ENCODE measurements around the gene TMEM132E.
A peak's percentile ranks its signal among the peaks of the same experiment; 100 is the strongest.
"Not testable (repeated sequence)": the region's sequence is repeated elsewhere in the genome, so short reads cannot be mapped to it uniquely, and the experiment has no call there.

TMEM132E gene, protein sequence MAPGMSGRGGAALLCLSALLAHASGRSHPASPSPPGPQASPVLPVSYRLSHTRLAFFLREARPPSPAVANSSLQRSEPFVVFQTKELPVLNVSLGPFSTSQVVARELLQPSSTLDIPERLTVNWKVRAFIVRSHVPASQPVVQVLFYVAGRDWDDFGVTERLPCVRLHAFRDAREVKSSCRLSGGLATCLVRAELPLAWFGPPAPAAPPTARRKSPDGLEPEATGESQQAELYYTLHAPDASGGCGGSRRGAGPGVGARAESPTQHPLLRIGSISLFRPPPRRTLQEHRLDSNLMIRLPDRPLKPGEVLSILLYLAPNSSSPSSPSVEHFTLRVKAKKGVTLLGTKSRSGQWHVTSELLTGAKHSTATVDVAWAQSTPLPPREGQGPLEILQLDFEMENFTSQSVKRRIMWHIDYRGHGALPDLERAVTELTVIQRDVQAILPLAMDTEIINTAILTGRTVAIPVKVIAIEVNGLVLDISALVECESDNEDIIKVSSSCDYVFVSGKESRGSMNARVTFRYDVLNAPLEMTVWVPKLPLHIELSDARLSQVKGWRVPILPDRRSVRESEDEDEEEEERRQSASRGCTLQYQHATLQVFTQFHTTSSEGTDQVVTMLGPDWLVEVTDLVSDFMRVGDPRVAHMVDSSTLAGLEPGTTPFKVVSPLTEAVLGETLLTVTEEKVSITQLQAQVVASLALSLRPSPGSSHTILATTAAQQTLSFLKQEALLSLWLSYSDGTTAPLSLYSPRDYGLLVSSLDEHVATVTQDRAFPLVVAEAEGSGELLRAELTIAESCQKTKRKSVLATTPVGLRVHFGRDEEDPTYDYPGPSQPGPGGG (N-terminal part only)

DNA sequence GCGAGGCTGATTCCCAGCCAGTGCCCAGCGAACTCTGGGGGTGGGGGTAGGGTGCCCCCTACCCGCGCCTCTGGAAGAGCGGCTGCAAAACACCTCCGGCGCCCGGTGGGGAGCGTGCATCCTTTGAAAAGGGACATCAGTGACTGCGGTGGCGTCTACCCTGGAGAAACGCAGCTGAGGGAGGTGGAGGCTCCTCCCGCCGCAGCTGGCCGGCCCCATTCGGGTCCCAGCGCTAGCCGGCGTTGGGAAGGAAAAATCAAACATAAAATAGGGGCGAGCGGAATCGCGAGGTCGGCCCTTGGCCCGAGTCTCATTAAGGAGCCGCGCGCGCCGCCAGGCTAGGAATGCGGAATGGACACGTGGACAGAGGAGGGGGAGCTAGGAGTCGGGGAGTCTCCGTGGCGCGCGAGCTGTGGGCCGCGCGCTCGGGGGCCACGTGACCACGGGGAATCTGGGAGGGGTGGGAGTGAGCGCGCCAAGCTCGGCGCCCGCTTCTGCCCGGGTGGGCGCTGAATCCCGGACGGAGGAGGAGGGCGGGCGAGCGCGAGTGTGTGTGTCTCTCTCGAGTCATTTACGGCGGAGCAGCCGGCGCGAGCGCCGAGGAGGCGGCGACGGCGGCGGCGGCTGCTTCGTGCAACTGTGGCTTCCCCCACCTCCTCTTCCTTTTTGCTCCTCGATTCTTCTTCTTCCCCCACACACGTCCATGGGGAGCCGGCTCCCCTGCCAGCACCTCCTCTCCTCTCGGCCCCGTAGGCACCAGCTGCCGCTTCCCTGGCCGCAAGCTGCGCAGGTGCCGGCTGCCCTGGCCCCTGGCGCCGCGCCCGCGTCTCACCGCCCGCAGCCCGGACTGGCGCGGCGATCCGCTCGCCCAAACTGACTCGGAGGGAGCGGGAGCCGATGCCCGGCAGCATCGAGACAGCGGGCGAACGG, at the start of gene TMEM132E:
TSS of gene TMEM132E (plus strand) at position 566 of the 930 bp plus-strand sequence. CDS start 1,495 bp downstream, outside the sequence.
- DNase-seq (ENCODE audit: low spot score), result no peak

DNA sequence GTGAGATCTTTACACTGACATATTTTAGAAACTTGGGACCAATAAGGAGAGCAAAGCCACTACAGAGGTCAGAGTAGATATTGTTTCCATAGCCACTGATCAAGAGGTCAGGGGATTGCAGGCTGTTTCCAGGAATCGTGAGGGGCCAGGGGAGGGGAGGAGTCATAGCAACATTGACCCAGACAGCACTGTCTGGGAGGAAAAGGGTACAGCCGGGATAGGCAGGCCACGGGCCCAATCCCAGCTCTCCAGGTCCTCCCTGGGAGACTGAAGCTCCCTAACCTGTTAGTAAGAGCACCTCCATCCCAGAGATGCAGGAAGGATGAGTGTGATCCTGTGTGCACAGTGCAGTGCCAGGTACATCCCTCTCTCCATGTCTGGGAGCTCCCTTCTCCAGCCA, 48.5 kb upstream of the TMEM132E start:
- DNase-seq (ENCODE audit: low spot score), result no peak

DNA sequence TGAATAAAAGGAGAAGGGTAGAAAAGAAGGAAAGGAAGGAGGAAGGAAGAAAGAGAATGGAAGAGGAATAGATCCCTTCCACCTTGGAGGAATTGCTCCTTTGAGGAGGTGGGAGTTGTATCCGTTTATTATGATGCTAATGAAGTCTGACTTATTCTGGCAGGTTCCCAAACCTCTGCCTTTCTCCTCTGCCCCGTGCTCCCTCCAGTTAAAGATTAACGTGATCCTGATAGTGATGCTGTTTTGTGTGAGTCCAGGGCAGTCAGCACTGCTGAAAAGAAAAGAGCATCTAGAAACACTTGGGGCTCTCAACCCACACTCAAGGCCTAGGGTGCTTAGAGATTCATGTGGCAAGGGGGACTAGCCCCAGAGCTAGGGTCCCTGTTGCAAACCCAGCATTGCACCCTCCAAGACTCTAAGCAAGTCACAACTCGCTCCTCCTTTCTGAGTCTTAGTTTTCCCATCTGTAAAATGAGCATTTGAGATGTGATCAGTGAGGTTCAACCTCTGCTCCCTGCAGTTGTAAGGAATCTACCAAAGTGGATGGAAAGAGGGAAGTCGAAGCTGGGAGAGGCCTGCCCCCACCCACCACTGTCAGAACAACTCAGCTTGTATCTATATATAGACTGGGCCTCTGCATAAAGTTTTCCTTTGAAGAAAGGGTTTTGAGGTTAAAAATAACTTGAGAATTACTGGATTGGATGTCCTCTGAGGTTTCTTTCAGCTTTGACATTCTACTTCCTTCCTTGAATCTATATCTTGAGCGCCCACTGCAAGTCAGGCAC, 46.9 kb upstream of the TMEM132E start:
- DNase-seq (ENCODE audit: low spot score), result no peak

DNA sequence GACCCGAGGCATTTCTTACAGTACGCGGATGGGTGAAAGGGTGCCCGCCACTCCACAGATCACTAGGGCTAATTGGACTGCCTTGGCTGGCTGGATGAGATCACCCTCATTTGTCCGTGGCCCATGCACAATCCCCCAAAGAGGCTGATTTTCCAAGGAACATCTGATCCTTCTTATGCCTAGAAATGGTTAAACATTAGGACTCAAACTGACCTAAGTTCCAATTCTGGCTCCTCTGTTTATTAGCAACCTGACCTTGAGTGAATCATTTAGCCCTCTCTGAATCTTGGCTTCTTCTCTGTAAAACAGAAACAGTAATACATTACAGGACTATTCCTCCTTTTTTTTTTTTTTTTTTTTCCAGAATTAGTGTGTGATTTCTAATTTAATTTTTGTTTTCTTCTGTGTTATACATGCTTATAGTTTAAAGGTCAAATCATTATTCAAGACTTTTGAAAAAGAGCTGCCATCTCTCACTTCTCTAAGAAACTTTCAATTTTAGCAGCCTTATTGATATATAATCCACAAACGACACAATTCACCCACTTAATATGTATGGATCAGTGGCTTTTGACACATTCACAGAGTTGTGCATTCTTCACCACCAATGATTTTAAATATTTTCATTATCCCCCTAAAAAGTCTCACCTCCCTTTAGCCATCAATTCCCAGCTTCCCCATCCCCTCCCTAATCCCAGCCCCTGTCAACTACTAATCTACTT, 45.4 kb upstream of the TMEM132E start:
- no peak for DNase-seq (ENCODE audit: low spot score)

DNA sequence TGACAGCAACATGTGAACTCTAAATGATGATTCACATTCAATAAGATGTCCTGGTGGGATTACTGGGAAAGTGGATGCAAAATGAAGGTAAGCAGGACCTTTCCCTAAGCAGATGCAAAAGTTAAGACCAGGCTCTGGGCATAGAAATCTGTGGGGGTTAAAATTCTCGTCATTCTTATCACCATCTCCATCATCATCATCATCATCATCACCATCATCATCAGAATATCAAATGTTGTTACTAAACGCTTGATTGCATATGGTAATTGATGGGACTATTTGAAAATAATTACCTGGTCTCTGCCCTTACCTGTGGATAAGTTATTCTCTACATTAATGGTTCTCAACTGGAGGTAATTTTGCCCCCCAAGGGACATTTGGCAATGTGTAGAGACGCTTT, 41.9 kb upstream of the TMEM132E start:
- DNase-seq (ENCODE audit: low spot score), result no peak

DNA sequence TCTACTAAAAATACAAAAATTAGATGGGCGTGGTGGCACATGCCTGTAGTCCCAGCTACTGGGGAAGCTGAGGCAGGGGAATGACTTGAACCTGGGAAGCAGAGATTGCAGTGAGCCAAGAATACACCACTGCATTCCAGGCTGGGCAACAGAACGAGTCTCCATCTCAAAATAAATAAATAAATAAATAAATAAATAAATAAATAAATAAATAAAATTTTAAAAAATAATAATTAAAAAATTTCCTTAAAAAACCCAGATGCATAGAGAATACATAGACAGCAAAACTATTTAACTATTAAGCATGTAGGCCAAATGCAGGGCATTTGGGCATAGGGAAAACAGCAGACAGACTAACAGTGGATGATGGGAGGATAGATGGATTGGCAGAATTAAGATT, 40.8 kb upstream of the TMEM132E start:
- DNase-seq (ENCODE audit: low spot score), result not testable (repeated sequence)

DNA sequence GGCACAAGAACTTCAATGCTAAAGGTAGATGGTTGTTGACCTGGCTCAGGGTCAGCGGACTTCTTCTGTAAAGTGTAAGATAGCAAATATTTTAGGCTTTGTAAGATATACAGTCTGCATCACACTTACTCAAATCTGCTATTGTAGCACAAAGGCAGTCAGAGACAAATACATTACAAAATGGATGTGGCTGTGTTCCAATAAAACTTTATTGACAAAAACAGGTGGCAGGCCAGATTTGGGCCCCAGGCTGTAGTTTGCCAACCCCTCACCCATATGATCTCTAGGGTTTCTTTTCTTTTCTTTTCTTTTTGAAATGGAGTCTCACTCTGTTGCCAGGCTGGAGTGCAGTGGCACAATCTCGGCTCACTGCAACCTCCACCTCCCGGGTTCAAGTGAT, 39.5 kb upstream of the TMEM132E start:
- peak; percentile 6 for DNase-seq (ENCODE audit: low spot score)

DNA sequence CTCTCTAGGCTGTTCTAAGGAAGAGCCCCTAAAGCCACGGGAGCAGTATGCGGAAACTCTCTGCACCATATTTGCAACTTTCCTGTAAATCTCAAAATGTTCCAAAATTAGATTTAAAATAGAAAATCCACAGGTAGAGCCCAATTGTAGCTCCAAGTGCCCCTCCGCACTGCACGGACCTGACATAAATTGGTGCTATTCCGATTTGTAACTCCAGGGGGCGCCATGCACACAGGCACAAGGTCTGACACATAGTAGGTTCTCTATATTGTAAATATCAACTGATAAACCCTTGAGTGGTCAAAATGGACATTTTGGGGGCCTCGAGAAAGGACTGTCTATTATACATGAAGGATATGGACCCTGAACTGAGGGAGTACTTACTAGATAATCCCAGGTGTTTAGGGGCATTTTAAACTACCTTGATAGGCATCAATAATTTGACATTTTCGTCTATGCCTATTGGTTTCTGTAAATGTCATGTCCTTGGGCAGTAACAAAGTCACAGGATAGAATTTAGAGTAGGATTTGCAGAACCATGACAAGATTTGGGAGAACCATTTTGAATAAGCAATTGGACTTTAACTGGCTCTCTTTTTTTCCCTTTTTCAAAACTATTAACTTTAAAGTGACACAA, 36.6 kb upstream of the TMEM132E start:
- DNase-seq (ENCODE audit: low spot score), result peak; percentile 53

DNA sequence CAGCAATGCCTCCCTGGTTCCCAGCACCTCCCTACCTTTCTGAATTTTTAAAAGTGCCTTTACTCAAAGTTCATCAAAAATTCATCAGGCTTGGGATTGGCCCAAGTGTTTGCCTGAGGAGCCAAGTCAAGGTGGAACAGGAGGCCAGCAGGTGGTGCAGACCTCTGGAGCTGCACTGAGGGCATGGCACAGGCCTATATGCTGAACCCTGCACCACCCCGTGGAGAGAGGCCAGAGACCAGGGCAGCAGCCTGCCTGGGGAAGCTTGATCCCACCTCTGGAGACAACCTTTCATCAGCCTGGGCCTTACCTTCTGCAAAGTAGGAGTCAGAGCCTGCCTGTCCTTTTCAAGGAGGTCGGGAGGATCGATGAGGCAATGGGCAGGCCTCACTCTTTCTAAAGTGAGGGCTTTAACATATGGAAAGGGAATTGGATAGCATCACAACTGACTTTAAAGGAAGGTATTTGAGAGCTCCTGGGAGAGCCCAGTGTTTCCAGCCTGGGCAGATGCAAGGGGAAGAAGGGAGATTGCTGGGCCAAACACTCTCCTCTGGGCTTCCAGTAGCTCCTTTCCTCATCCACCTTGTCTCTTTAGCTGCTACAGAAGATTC, 31.8 kb upstream of the TMEM132E start:
- no peak for DNase-seq (ENCODE audit: low spot score)

DNA sequence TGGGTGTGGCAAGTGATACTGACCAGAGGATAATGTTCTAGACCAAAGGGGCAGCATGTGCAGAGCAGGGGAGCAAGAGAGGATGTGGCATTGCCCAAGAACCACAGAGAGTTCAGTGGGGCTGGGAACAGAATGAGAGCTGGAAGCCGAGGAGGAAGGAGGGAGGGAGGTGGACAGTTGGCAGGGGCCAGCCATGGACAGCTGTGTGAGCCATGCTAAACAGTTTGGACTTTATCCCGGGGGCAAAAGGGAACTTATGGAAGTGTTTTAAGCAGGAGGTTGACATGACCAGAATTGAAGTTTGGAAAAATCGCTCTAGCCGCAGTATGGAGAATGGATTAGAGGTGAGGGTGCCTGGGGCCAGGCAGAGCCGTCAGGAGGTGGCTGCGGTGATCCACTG, 29.4 kb upstream of the TMEM132E start:
- DNase-seq (ENCODE audit: low spot score), result no peak

DNA sequence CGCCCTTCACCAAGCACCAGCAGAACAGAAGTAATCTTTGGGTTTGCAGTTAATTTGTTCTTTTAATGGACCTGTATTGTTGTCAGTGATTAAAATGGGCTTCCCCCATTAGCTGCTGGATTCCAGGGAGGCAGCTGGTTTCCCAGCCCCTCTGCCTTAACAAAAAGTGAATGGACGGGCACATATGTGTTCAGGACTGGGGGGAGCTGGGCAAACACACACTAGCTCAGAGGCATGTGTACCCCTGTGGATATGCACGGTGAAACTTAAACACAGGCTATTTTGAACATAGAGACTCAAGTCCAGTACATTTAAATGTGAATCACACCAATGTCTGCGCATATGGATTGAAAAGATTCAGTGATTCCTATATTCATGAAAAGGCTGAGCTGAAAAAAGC, 25.5 kb upstream of the TMEM132E start:
- DNase-seq (ENCODE audit: low spot score), result no peak

DNA sequence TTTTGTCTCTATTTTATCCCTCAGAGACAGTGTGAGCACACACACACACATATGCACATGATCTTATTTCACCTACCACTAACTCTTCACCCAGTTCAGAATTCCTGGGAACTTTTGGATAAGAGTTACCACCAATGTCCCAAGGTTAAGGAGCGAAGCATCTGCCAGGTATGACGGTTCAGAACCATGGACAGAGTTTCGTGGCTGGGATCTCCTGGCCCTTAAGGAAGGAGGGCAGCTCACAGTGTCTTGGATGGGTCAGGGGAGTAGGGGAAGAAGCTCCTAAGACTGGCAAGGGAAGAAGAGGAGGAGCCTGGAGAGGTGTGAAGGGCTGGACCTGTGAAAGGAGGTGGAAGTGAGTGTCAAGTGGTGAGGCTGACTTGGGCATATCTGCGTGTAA, 23.0 kb upstream of the TMEM132E start:
- DNase-seq (ENCODE audit: low spot score), result no peak

DNA sequence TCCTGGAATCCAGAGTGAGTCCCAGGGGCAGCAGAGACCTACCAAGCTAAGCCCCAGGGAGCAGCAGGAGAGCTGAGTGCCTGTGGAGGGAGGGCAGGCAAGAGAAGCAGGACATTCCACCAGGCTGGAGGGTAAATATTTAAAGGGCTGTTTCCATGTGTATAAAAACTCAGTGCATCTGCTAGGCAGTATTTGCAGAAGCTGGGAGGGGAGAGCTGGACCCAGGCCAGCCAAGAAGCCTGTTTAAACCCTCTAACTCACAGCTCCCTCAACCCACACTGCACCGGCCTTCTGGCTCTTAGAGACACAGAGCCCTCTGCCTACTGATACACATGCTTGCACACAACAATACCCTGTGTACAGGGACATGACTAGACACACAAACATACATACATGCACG, 22.5 kb upstream of the TMEM132E start:
- DNase-seq (ENCODE audit: low spot score), result no peak

DNA sequence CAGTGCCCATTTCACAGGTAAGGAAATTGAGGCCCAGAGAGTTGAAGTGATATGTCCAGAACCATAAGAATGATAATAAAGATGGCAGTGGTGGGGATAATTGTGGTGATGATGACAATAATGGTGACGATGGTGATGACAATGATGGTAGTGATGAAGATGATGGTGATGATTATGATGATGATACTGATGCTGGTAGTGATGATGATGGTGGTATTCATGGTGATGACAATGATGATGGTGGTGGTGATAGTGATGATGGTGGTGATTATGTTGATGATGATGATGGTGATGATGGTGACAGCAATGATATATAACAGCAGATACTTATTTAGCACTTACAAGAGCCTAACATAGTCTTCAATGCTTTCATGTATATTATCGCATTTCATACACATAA, 18.1 kb upstream of the TMEM132E start:
- no peak for DNase-seq (ENCODE audit: low spot score)

DNA sequence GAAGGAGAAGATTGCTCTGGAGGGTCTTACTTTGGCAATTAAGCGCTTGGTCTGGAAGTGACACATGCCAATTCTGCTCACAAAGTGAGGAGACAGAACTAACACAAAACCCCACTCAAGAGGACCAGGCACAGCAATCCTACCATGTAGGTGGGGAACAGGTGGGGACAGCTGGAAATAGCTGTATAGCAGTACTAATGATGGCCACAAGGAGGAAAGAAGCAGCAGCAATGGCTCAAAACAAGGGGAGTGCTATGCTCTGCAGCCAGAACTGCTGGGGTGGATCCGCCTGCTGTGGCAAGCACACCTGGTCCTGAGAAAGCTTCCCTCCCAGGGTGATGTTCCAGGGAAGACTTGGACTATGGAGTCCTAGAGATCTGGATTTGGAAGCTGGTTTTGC, 17.0 kb upstream of the TMEM132E start:
- DNase-seq (ENCODE audit: low spot score), result peak; percentile 40

DNA sequence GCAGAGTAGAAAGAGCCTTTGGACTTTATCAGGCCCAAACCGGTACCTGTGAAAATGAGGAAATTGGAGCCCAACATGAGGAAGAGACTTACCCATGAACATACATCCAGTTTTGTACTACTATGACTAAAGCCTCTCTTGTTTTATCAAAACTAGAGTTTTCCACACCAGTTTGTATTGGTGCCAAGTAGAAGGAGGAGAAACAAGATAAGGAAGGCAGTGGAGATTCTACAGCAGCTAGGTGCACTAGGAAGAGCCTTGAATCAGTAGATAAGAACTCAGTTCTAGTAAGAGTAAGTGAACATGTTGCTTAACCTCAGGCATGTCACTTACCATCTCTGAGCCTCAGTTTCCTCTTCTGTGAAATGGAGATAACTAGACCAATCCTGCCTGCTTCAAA, 13.7 kb upstream of the TMEM132E start:
- DNase-seq (ENCODE audit: low spot score), result no peak

DNA sequence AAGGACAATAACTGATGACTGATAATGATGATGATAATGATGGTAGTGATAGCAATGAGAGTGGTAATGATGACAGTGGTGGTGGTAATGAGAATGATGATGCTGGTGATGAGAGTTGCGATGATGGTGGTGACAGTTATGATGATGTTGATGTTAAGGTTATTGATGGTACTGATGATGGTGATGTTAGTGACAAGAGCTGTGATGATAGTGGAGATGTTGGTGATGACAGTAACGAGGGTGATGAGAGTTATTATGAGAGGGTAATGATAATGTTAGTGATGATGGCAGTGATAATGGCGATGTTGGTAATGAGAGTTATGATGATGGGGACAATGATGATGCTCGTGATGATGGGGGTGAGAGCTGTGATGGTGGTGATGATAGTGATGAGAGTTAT, 13.2 kb upstream of the TMEM132E start:
- DNase-seq (ENCODE audit: low spot score), result no peak

DNA sequence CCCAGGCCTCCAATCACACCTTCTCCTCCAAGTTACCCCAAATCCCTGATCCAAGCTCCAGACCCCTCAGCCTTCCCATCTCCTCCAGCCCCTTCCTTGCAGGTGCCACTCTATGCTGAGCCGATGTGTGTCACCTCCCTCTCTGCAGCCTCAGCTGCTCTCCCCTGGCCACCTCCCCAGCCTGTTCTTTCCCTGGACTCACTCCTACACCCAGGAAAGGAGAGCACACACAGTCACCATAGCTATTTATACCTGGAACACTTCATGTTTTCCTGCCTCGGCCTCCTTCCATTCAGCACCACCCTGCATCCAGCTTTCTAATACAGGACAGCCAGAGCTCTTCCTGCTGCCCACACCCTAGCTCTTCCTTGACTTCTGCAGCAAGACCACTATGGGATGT, 12.5 kb upstream of the TMEM132E start:
- DNase-seq (ENCODE audit: low spot score), result no peak

DNA sequence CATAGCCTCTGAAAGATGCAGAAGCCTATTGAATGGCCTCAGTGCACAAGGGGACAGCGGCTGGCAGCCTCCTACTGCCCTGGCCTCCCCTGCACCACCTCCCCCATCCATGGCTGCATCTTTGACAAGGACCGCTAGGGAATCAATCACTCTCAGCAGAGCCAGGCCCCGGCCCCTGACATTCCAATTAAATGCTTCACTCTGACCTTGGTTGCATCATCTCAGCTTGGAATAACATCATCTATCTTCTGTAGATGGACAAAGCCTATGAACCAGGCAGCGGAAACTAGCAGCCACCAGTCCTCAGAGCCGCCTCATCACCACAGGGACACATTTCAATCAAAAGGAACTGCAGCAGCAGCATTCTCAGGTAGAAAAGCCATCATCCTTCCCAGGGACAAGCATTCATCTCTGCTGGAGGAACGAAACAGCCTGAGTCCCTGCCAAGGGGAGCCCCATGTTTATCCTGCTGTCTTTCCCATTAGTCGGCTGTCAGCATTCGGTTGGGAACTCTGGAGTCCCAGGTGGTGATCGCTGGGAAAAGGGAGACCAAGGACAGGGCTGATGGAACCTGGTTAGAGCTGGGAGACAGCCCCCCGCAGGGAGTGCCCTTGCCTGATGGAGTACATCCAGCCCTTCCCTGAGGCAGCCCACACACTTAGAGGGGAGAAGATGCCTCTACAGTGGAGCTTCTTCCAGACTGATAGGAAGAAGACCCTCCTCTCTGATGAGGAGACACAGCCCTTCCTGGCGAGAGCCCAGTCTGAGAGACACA, 11.5 kb upstream of the TMEM132E start:
- DNase-seq (ENCODE audit: low spot score), result no peak
